Activated T-helper 1 cell treated with anti-CD3 and anti-CD28 coated beads, Interleukin-12 subunit alpha, Interleukin-12 subunit beta, Interleukin-2, Interleukin-4 antibody, amounts not matched to agents 30 ng/mL and 10 ng/mL and 1 ng/mL, durations not matched to agents 14 hours and 24 hours and 36 hours (primary cell): Measurements from ENCODE around the gene DOC2A. TPM values are rescaled to one million over a fixed set of nuclear protein-coding genes. Genes with fewer than 3 reads are reported as not detected.

Source experiments
- DNase-seq: peaks from one replicate; pipeline ENCODE4 v3.0.0; 2021; ENCODE audit warnings: low spot score
- H3K27ac Mint-ChIP-seq: one replicate; pipeline ENCODE4 v1.8.0; 2021; ENCODE audit warnings: mild to moderate bottlenecking, mixed read lengths
- H3K27me3 Mint-ChIP-seq: one replicate; pipeline ENCODE4 v1.8.0; 2022; ENCODE audit warnings: mild to moderate bottlenecking, moderate library complexity, mixed read lengths; ENCODE audit not compliant: insufficient read depth
- H3K36me3 Mint-ChIP-seq: one replicate; pipeline ENCODE4 v1.8.0; 2021; ENCODE audit warnings: low read depth, mixed read lengths
- H3K4me1 Mint-ChIP-seq: one replicate; pipeline ENCODE4 v1.8.0; 2021; ENCODE audit warnings: low read depth, mixed read lengths
- H3K4me3 Mint-ChIP-seq: one replicate; pipeline ENCODE4 v1.8.0; 2021; ENCODE audit warnings: mild to moderate bottlenecking, moderate library complexity, mixed read lengths
- H3K9me3 Mint-ChIP-seq: one replicate; pipeline ENCODE4 v1.8.0; 2021; ENCODE audit warnings: mixed read lengths
- intact Hi-C: fragments of 100-400 bp; cut with micrococcal nuclease; formaldehyde crosslinking; loops from one replicate; pipeline ENCODE4 v1.15.1; 2024
- total RNA-seq: library from RNA; stranded (reverse); gene quantifications from 2 replicates; pipeline ENCODE4 v1.2.3, GENCODE V29; 2022

DOC2A gene
- total RNA-seq, 1 donor from 2014 or later: 2.3 TPM

DNA sequence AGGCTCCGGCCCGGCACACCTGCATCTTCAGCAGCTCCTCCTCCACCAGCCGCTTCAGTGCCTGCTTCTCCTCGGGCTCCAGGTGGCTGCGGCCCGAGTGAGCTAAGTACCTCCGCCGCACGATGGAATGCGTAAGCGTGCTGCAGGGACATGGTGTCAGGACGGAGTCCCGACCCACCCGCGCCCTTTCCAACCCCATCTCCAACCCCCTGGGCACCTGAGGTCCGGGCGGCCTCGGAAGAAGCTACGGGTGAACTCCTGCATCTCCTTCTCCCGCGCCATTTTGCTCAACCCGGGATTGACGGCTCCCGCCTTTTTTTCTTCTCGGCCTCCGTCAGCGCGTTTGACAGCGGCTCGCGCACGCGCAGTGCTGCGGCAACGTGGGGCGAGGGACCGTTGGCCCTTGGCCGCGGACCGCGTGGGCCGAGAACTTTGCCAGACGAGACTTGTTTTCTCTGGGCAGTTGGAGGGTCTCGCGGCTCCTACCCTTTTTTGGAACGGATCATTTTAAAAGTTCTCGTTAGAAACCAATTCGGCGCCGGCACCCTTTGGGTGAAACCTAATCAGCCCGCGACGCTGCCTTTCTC is 15.4 kb downstream of the DOC2A start, which contains the start of gene HIRIP3:
Gene HIRIP3 (minus strand): TSS at position 294 of the 587 bp plus-strand sequence. CDS start 12 bp downstream, at position 282.
- intact Hi-C loops: loop anchor here (10.0 kb wide), 1 partner anchor 379 kb away; the partner anchor contains the start of genes MYL11 and TBC1D10B
- peak; percentile 85 for DNase-seq
- H3K9me3 Mint-ChIP-seq: no peaks in the 10 kb centered on the region
- H3K27ac Mint-ChIP-seq: peak within 1 kb of the TSS; percentile 96
- no peaks in the 10 kb centered on the region for H3K27me3 Mint-ChIP-seq
- peaks cover 39% of the 10 kb centered on the region for H3K4me1 Mint-ChIP-seq
- peak within 1 kb of the TSS; percentile 98 for H3K4me3 Mint-ChIP-seq
- peaks cover 53% of the 10 kb centered on the region for H3K36me3 Mint-ChIP-seq

DNA sequence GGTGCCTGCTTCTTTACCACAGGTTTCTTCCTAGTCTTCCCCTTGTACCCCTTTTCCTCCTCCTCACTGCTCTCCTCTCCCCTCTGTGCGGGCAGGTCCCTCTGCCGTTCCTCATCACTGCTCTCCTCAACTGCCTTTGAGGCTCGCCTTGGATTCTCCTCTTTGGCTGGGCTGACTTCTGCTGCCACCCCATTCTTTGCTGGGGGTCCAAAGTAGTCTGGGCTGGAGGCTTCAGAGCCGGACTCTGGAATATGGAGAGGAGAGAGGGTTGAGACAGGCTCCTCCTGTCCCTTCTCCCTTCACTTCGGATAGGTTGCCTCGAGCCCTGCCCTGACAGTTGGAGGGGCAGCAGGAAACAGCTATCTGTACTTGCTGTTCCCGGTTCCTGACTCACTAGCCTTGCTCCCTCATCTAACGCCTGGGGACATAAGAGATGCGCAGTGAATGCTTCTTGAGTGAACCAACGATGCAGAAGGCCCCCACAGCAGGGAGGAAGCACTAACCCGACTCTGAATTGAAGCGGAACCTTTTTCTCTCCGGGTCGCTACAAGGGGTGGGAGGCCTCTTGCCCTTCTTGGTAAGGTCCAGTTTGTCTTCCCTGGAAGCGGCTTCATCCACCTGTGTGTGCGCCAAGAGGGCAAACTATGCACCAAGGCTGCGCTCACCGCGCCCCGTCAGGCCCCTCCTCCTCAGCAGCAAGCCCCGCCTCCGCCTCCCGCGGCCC is 16.1 kb downstream of the DOC2A start:
- no peaks in the 10 kb centered on the region for H3K9me3 Mint-ChIP-seq
- no peaks in the 10 kb centered on the region for H3K27me3 Mint-ChIP-seq
- H3K4me1 Mint-ChIP-seq: peaks cover 38% of the 10 kb centered on the region
- H3K36me3 Mint-ChIP-seq: peaks cover 52% of the 10 kb centered on the region
- DNase-seq: peak; percentile 70
- peak overlapping the region; percentile 98 for H3K4me3 Mint-ChIP-seq
- intact Hi-C loops: loop anchor here (10.0 kb wide), 1 partner anchor 380 kb away; the partner anchor contains the start of genes MYL11 and TBC1D10B
- peak overlapping the region; percentile 96 for H3K27ac Mint-ChIP-seq

DNA sequence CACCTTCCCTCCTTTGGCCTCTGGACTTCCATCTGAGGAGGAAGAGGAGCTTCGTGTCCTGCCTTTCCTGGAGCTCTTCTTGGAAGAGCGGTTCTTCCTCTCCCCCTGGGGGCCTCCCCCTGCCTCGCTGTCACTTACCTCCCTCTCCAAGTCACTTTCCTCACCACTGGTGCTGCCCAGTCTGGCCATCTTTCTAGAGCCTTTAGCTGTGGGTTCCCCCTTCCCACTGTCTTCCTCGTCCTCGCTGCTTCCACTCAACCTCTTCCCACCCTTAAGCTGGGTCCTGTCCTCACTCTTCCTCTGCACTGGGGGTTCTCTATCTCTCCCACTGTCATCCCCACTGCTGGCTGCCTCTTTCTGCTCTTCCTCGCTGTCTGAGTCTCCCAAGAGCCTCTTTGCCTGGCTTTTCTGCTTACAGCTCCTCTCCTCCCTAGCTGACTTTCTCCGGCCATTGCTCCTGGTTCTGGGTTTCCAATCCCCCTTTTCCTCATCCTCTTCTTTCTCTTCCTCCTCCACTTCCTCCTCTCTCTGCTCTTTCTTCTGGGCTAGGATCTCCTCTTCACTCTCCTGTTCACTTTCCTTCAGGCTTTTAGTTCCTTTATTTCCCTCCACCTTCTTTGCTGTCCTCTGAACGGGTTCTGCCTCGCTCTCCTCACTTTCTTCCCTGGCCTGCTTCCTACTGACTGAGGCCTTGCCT is 16.8 kb downstream of the DOC2A start:
- no peak for DNase-seq
- H3K27me3 Mint-ChIP-seq: no peaks in the 10 kb centered on the region
- H3K4me3 Mint-ChIP-seq: peak overlapping the region; percentile 98
- peak overlapping the region; percentile 96 for H3K27ac Mint-ChIP-seq
- no peaks in the 10 kb centered on the region for H3K9me3 Mint-ChIP-seq
- intact Hi-C loops: loop anchor here (10.0 kb wide), 1 partner anchor 381 kb away; the partner anchor contains the start of genes MYL11 and TBC1D10B
- H3K36me3 Mint-ChIP-seq: peaks cover 53% of the 10 kb centered on the region
- peaks cover 31% of the 10 kb centered on the region for H3K4me1 Mint-ChIP-seq

DNA sequence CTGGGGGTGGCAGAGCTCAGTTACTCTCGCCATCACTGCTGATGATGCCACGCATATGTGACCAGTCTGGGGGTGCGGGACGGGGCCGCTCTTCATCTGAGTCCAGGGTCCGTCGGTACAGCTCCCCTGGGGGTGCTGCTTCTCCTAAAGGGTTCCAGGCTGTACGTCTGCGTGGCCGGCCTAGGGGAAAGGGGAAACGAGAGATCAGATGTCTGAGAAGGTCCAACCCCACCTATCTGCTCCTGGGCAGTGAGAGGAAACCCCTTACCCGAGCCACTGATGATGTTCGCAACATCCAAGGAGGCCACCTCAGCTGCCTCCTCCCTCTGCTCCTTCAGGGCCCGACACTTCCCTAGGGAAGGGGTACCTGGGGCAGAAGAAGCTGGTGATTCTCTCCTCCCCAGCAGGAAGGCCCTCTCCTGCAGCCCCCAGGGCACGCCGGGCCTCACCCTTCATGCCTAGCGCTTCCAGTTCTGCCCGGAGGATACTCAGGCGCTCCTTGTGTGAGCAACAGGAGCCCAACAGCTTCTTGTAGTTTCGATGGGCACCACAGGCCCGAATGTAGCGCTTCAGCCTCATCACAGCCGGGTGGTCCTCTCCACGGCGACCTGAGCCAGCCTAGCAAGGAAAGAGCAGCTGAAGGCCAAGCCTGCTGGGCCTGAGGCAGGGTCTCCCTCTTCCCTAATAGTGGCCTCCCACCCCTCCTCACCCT is 17.5 kb downstream of the DOC2A start:
- Mint-ChIP-seq H3K9me3 (no peaks in the 10 kb centered on the region), H3K27ac (no peak overlapping the region), H3K4me3 (peak overlapping the region; percentile 98), H3K27me3 (no peaks in the 10 kb centered on the region), H3K36me3 (peaks cover 54% of the 10 kb centered on the region), H3K4me1 (peaks cover 26% of the 10 kb centered on the region)
- intact Hi-C loops: loop anchor here (10.0 kb wide), 1 partner anchor 381 kb away; the partner anchor contains the start of genes MYL11 and TBC1D10B
- no peak for DNase-seq

DNA sequence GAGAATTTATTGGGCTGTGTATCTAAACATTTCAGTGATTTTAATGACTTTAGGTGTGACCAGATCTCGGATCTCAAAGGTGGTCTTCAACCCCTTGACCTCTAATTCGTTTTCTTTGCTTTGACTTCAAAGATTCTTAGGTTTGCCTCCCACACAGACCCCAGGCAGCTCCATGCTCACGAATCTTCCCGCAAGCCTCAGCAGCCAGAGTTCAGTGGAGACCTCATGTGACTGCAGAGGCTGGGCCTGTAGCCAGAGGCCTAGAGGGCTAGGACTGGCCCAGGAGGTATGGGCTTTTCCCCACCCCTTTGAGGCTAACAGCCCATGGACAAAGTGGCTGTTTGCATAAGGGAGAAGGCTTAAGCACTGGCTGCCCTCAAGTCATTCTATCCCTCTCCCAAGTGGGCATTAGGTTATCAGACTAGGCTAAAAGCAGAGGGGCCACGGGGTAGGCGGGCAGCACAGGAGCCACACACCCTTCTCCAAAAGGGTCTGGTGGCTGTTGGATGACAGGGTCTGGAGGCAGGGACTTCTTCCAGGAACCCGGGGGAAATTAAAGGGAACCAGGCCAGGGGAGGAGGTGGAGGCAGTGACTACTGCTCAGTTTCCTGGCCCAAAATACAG is 18.4 kb downstream of the DOC2A start:
- H3K4me3 Mint-ChIP-seq: no peak overlapping the region
- H3K27me3 Mint-ChIP-seq: no peaks in the 10 kb centered on the region
- H3K27ac Mint-ChIP-seq: no peak overlapping the region
- intact Hi-C loops: loop anchor here (10.0 kb wide), 1 partner anchor 382 kb away; the partner anchor contains the start of genes MYL11 and TBC1D10B
- no peaks in the 10 kb centered on the region for H3K9me3 Mint-ChIP-seq
- no peak for DNase-seq
- peaks cover 51% of the 10 kb centered on the region for H3K36me3 Mint-ChIP-seq
- H3K4me1 Mint-ChIP-seq: peaks cover 21% of the 10 kb centered on the region

DNA sequence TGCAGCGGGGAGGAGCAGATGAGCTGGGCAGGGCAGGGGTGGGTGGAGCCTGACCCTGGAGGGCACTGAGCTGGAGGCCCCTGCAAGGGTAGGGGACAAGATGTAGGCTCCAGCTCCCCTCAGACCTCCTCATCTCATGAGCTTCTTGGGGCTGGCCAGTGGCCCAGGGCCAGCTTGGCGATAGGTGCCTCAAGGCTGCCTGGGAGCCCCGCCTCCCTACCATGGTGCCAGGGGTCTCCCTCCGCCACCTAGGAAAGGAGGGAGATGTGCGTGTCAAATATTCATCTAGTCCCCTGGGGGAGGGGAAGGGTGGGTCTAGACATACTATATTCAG is 19.3 kb downstream of the DOC2A start:
- peaks cover 15% of the 10 kb centered on the region for H3K4me1 Mint-ChIP-seq
- no peak overlapping the region for H3K4me3 Mint-ChIP-seq
- intact Hi-C loops: loop anchor here (10.0 kb wide), 1 partner anchor 383 kb away; the partner anchor contains the start of genes MYL11 and TBC1D10B
- no peaks in the 10 kb centered on the region for H3K27me3 Mint-ChIP-seq
- H3K36me3 Mint-ChIP-seq: peaks cover 48% of the 10 kb centered on the region
- DNase-seq: no peak
- H3K27ac Mint-ChIP-seq: no peak overlapping the region
- no peaks in the 10 kb centered on the region for H3K9me3 Mint-ChIP-seq

DNA sequence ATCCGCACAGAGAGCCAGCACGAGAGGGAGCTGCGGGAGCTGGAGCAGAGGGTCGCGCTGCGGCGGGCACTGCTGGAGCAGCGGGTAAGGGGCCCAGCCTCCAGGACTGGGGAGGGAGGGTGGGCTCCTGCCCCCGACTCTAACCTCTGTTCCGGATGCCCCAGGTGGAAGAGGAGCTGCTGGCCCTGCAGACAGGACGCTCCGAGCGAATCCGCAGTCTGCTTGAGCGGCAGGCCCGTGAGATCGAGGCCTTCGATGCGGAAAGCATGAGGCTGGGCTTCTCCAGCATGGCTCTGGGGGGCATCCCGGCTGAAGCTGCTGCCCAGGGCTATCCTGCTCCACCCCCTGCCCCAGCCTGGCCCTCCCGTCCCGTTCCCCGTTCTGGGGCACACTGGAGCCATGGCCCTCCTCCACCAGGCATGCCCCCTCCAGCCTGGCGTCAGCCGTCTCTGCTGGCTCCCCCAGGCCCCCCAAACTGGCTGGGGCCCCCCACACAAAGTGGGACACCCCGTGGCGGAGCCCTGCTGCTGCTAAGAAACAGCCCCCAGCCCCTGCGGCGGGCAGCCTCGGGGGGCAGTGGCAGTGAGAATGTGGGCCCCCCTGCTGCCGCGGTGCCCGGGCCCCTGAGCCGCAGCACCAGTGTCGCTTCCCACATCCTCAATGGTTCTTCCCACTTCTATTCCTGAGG is 19.8 kb downstream of the DOC2A start:
- Mint-ChIP-seq H3K9me3 (no peaks in the 10 kb centered on the region), H3K27me3 (no peaks in the 10 kb centered on the region), H3K36me3 (peaks cover 46% of the 10 kb centered on the region), H3K4me1 (peaks cover 13% of the 10 kb centered on the region), H3K27ac (no peak overlapping the region), H3K4me3 (no peak overlapping the region)
- DNase-seq: no peak
- intact Hi-C loops: loop anchor here (10.0 kb wide), 1 partner anchor 384 kb away; the partner anchor contains the start of genes MYL11 and TBC1D10B

DNA sequence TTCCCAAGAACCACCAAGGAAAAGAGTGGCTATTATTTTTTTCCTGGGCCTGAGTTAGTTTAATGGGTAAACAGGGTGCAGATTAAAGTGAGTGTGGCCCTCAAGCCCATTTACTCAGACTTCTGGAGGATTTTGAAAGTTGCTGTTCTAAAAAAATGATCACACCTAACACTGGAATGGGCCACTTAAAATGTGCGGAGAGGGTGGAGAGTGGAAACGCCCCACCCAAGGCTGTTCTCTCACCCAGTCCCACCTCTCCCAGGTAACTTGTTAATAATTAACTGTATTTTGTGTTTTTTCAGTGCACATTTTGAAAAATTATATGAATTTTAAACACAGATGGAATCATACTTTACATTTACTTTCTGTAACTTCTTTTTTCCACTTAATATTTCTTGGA is 20.8 kb downstream of the DOC2A start:
- peaks cover 50% of the 10 kb centered on the region for H3K36me3 Mint-ChIP-seq
- no peak overlapping the region for H3K27ac Mint-ChIP-seq
- intact Hi-C loops: loop anchor here (10.0 kb wide), 1 partner anchor 385 kb away; the partner anchor contains the start of genes MYL11 and TBC1D10B
- no peaks in the 10 kb centered on the region for H3K27me3 Mint-ChIP-seq
- H3K4me1 Mint-ChIP-seq: peaks cover 13% of the 10 kb centered on the region
- no peak overlapping the region for H3K4me3 Mint-ChIP-seq
- DNase-seq: no peak
- no peaks in the 10 kb centered on the region for H3K9me3 Mint-ChIP-seq

DNA sequence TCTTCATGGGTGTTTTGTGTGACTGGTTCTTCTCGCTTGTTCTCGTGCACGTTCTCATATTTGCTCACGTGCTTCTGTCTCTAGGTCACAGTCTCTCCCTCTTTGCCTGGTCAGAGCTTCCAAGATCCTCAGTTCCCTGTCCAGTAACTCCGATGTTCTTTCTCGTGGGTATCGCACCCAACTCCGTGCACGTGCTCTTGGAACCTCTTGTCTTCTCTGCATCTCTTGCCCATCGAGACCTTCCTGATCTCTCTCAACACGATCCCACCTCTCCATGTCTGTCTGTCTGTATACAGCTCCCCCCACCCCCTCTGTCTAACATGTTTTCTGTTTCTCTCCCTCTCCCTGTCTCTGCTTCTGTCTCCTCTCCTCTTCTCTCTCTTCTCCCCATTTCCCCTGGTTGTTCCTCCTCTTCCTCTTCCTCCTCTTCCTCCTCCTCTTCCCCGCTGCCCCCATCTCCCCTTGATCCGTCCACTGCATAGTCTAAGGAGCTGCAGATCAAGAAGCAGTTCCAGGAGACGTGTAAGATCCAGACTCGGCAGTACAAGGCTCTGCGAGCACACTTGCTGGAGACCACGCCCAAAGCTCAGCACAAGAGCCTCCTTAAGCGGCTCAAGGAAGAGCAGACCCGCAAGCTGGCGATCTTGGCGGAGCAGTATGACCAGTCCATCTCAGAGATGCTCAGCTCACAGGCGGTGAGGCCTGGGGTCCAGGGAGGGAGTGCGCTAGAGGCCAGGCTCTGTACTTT is 21.5 kb downstream of the DOC2A start:
- Mint-ChIP-seq H3K9me3 (no peaks in the 10 kb centered on the region), H3K27ac (no peak overlapping the region), H3K36me3 (peaks cover 50% of the 10 kb centered on the region), H3K4me1 (peaks cover 6% of the 10 kb centered on the region), H3K4me3 (no peak overlapping the region), H3K27me3 (no peaks in the 10 kb centered on the region)
- intact Hi-C loops: no loop called here
- DNase-seq: no peak

DNA sequence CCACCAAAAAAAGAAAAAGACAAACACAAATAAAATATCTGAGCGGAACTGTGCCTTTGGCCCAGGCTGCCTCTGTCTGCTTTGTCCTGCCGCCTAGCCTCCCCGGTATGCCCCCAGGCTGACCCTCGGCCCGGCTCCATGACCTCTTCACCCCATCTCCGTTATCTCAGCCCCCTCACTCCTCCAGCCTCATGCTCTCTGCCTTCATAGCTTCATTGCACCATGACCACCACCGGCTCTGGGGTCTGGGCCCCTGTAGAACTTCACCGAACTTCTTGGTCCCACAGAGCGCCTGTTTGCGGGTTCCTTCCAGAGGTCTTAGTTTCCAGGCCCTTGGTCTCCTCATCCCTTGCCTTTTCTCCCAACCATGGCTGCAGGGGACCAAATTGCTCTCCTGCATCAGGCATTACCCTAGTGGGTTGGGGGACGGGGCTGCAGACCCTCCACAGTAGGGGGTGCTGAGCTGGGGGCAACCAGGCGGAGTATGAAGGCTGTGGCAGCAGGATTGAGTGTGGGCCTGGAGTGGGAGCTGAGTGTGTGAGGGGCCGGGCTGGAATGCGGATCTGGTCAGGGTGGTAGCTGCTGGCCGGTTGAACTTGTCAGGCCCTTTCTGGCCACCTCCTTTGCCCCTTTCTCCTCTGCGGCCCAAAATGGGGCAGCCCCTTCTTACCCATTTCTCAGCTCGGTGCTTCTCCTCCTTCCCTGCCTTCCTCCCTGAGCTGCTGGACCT is 22.3 kb downstream of the DOC2A start:
- H3K4me3 Mint-ChIP-seq: no peak overlapping the region
- intact Hi-C loops: no loop called here
- H3K36me3 Mint-ChIP-seq: peaks cover 52% of the 10 kb centered on the region
- no peaks in the 10 kb centered on the region for H3K4me1 Mint-ChIP-seq
- no peak for DNase-seq
- no peak overlapping the region for H3K27ac Mint-ChIP-seq
- H3K9me3 Mint-ChIP-seq: no peaks in the 10 kb centered on the region
- no peaks in the 10 kb centered on the region for H3K27me3 Mint-ChIP-seq
